ENCODE measurements around the gene SMIM1.

The SMIM1 gene

DNA sequence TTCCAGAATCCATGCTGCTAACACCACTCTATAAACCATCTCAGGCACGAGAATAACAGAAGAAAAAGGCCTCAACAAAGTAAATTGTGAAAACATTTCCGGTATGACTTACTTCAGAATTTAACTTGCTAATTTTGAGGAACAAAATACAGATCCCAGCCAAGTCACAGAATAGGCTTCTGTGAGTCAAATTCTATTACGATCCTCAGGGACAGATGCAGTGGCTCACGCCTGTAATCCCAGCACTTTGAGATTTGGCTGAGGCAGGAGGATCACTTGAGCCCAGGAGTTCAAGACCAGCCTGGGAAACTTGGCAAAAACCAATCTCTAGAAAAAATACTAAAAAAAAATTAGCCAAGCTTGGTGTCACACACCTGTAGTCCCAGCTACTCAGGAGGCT is 29.1 kb upstream of the SMIM1 start:
- Histone ChIP-seq H2AFZ (ENCODE audit: low read length) (no peak overlapping the region), H3K27me3 (ENCODE audit: control insufficient read depth in 3 of 3, insufficient read depth in 3 of 3, low read depth in 1 of 3, low read length in 3 of 3) (no peaks in the 10 kb centered on the region), H2AK5ac (ENCODE audit: low read depth, low read length) (no peak overlapping the region), H3K9ac (ENCODE audit: low read depth, low read length, poor library complexity) (no peak overlapping the region), H4K8ac (ENCODE audit: low read depth, low read length) (no peak overlapping the region), H3K27ac (replicated peaks; ENCODE audit: low read length) (no peak overlapping the region), H2BK12ac (ENCODE audit: low read length) (no peak overlapping the region), H3K23ac (ENCODE audit: low read depth, low read length, poor library complexity) (no peak overlapping the region), H2BK120ac (ENCODE audit: low read depth, low read length) (no peak overlapping the region), H3K14ac (ENCODE audit: low read length) (no peak overlapping the region), H3K36me3 (replicated peaks in 1 of 2; ENCODE audit: control insufficient read depth in 2 of 2, insufficient read depth in 2 of 2, low read length in 2 of 2) (peaks cover 34 to 72% of the 10 kb centered on the region in 2 donors), H3K9me3 (replicated peaks in 1 of 2; ENCODE audit: control insufficient read depth in 2 of 2, insufficient read depth in 1 of 2, low read depth in 1 of 2, low read length in 2 of 2) (no peaks in the 10 kb centered on the region), H4K91ac (ENCODE audit: low read depth, low read length, poor library complexity) (no peak overlapping the region), H3K4me3 (ENCODE audit: low read length in 2 of 2) (no peak overlapping the region), H3K4me1 (ENCODE audit: control insufficient read depth in 2 of 2, insufficient read depth in 1 of 2, low read depth in 1 of 2, low read length in 2 of 2) (peaks cover 13 to 17% of the 10 kb centered on the region in 2 donors), H3K18ac (ENCODE audit: low read length) (no peak overlapping the region), H3K4ac (ENCODE audit: low read length) (no peak overlapping the region), H3K79me1 (ENCODE audit: low read depth, low read length) (peaks cover 16% of the 10 kb centered on the region), H3K4me2 (ENCODE audit: insufficient read depth, low read length, poor library complexity, severe bottlenecking) (no peak overlapping the region), H2BK15ac (ENCODE audit: low read length) (no peak overlapping the region), H2BK5ac (ENCODE audit: low read length) (no peak overlapping the region)
- no CpG with 5 or more reads among the region's 4 CpGs for WGBS, 2 donors (ENCODE audit: extremely low coverage in 2 of 2, insufficient read length in 2 of 2, insufficient replicate concordance in 1 of 2)
- no peak for DNase-seq (ENCODE audit: low spot score)

DNA sequence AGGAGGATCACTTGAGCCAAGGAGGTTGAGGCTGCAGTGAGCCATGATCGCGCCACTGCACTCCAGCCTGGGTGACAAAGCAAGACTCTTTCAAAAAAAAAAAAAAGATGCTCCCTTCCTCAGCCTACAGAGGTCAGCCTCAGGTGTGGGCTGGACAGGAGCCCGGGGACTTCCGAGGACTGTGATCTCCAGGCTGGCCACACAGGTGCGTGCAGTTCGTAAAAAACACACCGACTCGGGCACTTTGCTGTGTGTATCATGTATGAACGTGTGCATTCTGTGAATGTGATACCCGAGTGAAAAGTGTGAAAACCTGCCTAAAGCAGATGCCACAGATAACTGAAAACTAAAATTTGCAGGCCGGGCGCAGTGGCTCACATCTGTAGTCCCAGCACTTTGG is 28.7 kb upstream of the SMIM1 start:
- Histone ChIP-seq H3K4me2 (ENCODE audit: insufficient read depth, low read length, poor library complexity, severe bottlenecking) (no peak overlapping the region), H2BK120ac (ENCODE audit: low read depth, low read length) (no peak overlapping the region), H2AK5ac (ENCODE audit: low read depth, low read length) (no peak overlapping the region), H3K79me1 (ENCODE audit: low read depth, low read length) (peaks cover 16% of the 10 kb centered on the region), H2BK5ac (ENCODE audit: low read length) (no peak overlapping the region), H3K14ac (ENCODE audit: low read length) (no peak overlapping the region), H3K27ac (replicated peaks; ENCODE audit: low read length) (no peak overlapping the region), H3K36me3 (replicated peaks in 1 of 2; ENCODE audit: control insufficient read depth in 2 of 2, insufficient read depth in 2 of 2, low read length in 2 of 2) (peaks cover 32 to 68% of the 10 kb centered on the region in 2 donors), H2BK12ac (ENCODE audit: low read length) (no peak overlapping the region), H3K23ac (ENCODE audit: low read depth, low read length, poor library complexity) (no peak overlapping the region), H3K9me3 (replicated peaks in 1 of 2; ENCODE audit: control insufficient read depth in 2 of 2, insufficient read depth in 1 of 2, low read depth in 1 of 2, low read length in 2 of 2) (no peaks in the 10 kb centered on the region), H3K4me1 (ENCODE audit: control insufficient read depth in 2 of 2, insufficient read depth in 1 of 2, low read depth in 1 of 2, low read length in 2 of 2) (peaks cover 13 to 17% of the 10 kb centered on the region in 2 donors), H4K8ac (ENCODE audit: low read depth, low read length) (no peak overlapping the region), H3K4ac (ENCODE audit: low read length) (no peak overlapping the region), H2BK15ac (ENCODE audit: low read length) (no peak overlapping the region), H2AFZ (ENCODE audit: low read length) (no peak overlapping the region), H3K4me3 (ENCODE audit: low read length in 2 of 2) (no peak overlapping the region), H4K91ac (ENCODE audit: low read depth, low read length, poor library complexity) (no peak overlapping the region), H3K27me3 (ENCODE audit: control insufficient read depth in 3 of 3, insufficient read depth in 3 of 3, low read depth in 1 of 3, low read length in 3 of 3) (peaks cover 0 to 4% (median 0%) of the 10 kb centered on the region in 3 experiments), H3K18ac (ENCODE audit: low read length) (no peak overlapping the region), H3K9ac (ENCODE audit: low read depth, low read length, poor library complexity) (no peak overlapping the region)
- DNase-seq (ENCODE audit: low spot score): no peak
- WGBS, 2 donors (ENCODE audit: extremely low coverage in 2 of 2, insufficient read length in 2 of 2, insufficient replicate concordance in 1 of 2): no CpG with 5 or more reads among the region's 12 CpGs

DNA sequence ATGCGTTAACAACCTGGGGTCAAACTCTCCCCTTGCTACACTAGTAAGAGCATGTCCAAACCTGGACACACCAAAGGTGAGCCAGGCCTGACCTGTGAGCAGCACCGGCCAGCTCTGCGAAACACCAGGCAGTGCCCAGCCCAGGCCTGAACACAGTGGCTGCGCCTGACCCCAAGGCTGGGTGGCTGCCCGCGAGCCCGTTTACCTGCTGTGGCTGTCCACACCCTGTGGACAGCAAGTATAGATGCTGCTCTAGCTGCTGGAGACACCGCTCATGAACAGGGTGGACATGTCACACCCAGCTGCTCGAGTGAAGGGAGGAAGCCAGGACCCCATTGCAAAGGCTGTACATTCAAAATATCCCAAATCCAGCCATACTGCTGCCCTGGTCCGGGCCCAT is 27.9 kb upstream of the SMIM1 start:
- Histone ChIP-seq H3K18ac (ENCODE audit: low read length) (no peak overlapping the region), H2AFZ (ENCODE audit: low read length) (no peak overlapping the region), H3K4me1 (ENCODE audit: control insufficient read depth in 2 of 2, insufficient read depth in 1 of 2, low read depth in 1 of 2, low read length in 2 of 2) (peaks cover 13 to 17% of the 10 kb centered on the region in 2 donors), H3K14ac (ENCODE audit: low read length) (no peak overlapping the region), H3K27ac (replicated peaks; ENCODE audit: low read length) (no peak overlapping the region), H3K4ac (ENCODE audit: low read length) (no peak overlapping the region), H3K79me1 (ENCODE audit: low read depth, low read length) (peaks cover 16% of the 10 kb centered on the region), H3K36me3 (replicated peaks in 1 of 2; ENCODE audit: control insufficient read depth in 2 of 2, insufficient read depth in 2 of 2, low read length in 2 of 2) (peaks cover 29 to 60% of the 10 kb centered on the region in 2 donors), H2AK5ac (ENCODE audit: low read depth, low read length) (no peak overlapping the region), H3K27me3 (ENCODE audit: control insufficient read depth in 3 of 3, insufficient read depth in 3 of 3, low read depth in 1 of 3, low read length in 3 of 3) (peaks cover 0 to 11% (median 0%) of the 10 kb centered on the region in 3 experiments), H2BK15ac (ENCODE audit: low read length) (no peak overlapping the region), H4K91ac (ENCODE audit: low read depth, low read length, poor library complexity) (no peak overlapping the region), H2BK120ac (ENCODE audit: low read depth, low read length) (no peak overlapping the region), H3K9me3 (replicated peaks in 1 of 2; ENCODE audit: control insufficient read depth in 2 of 2, insufficient read depth in 1 of 2, low read depth in 1 of 2, low read length in 2 of 2) (no peaks in the 10 kb centered on the region), H2BK5ac (ENCODE audit: low read length) (no peak overlapping the region), H3K4me3 (ENCODE audit: low read length in 2 of 2) (no peak overlapping the region), H4K8ac (ENCODE audit: low read depth, low read length) (peak overlapping the region; percentile 17), H3K23ac (ENCODE audit: low read depth, low read length, poor library complexity) (peak overlapping the region; percentile 65), H2BK12ac (ENCODE audit: low read length) (no peak overlapping the region), H3K4me2 (ENCODE audit: insufficient read depth, low read length, poor library complexity, severe bottlenecking) (no peak overlapping the region), H3K9ac (ENCODE audit: low read depth, low read length, poor library complexity) (no peak overlapping the region)
- WGBS, 2 donors (ENCODE audit: extremely low coverage in 2 of 2, insufficient read length in 2 of 2, insufficient replicate concordance in 1 of 2): no CpG with 5 or more reads among the region's 10 CpGs
- no peak for DNase-seq (ENCODE audit: low spot score)

DNA sequence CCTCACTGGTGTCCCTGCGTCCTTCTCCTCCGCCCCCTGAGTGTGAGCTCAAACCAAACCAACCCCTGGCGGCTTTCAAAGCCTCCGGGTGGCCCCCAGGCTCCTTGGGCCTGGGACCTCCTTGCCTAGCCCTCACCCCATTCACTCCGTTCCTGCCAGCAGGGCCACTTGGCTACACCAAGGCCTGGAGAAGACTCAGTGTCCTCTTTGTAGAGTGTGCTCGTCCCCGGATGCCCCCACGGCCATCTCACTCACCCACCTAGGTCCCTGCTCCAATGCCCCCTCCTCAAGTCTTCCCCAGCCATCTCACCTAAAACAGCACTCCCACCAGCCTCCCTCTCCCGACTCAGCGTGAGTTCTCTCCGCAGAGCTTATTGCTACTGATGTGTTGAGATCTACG is 27.5 kb upstream of the SMIM1 start:
- Histone ChIP-seq H3K14ac (ENCODE audit: low read length) (no peak overlapping the region), H2BK12ac (ENCODE audit: low read length) (no peak overlapping the region), H2BK120ac (ENCODE audit: low read depth, low read length) (no peak overlapping the region), H3K4me2 (ENCODE audit: insufficient read depth, low read length, poor library complexity, severe bottlenecking) (no peak overlapping the region), H3K4ac (ENCODE audit: low read length) (no peak overlapping the region), H3K27ac (replicated peaks; ENCODE audit: low read length) (no peak overlapping the region), H3K79me1 (ENCODE audit: low read depth, low read length) (peaks cover 16% of the 10 kb centered on the region), H2BK5ac (ENCODE audit: low read length) (no peak overlapping the region), H2AFZ (ENCODE audit: low read length) (no peak overlapping the region), H4K8ac (ENCODE audit: low read depth, low read length) (no peak overlapping the region), H2AK5ac (ENCODE audit: low read depth, low read length) (no peak overlapping the region), H4K91ac (ENCODE audit: low read depth, low read length, poor library complexity) (no peak overlapping the region), H3K9me3 (replicated peaks in 1 of 2; ENCODE audit: control insufficient read depth in 2 of 2, insufficient read depth in 1 of 2, low read depth in 1 of 2, low read length in 2 of 2) (no peaks in the 10 kb centered on the region), H2BK15ac (ENCODE audit: low read length) (no peak overlapping the region), H3K23ac (ENCODE audit: low read depth, low read length, poor library complexity) (peak overlapping the region; percentile 89), H3K4me1 (ENCODE audit: control insufficient read depth in 2 of 2, insufficient read depth in 1 of 2, low read depth in 1 of 2, low read length in 2 of 2) (peaks cover 13 to 17% of the 10 kb centered on the region in 2 donors), H3K27me3 (ENCODE audit: control insufficient read depth in 3 of 3, insufficient read depth in 3 of 3, low read depth in 1 of 3, low read length in 3 of 3) (peaks cover 0 to 12% (median 0%) of the 10 kb centered on the region in 3 experiments), H3K4me3 (ENCODE audit: low read length in 2 of 2) (peak overlapping the region in 1 of 2 donors; percentile 90), H3K9ac (ENCODE audit: low read depth, low read length, poor library complexity) (no peak overlapping the region), H3K18ac (ENCODE audit: low read length) (no peak overlapping the region), H3K36me3 (replicated peaks in 1 of 2; ENCODE audit: control insufficient read depth in 2 of 2, insufficient read depth in 2 of 2, low read length in 2 of 2) (peaks cover 25 to 55% of the 10 kb centered on the region in 2 donors)
- no peak for DNase-seq (ENCODE audit: low spot score)
- no CpG with 5 or more reads among the region's 12 CpGs for WGBS, 2 donors (ENCODE audit: extremely low coverage in 2 of 2, insufficient read length in 2 of 2, insufficient replicate concordance in 1 of 2)

Data from neuronal stem cell (in vitro differentiated cells).